GM20000 (cell line): Measurements from ENCODE around the gene FXR2.

ENCODE experiments used
- DNase-seq: peaks from one replicate; pipeline ENCODE4 v3.0.0; 2012; ENCODE audit warnings: low spot score
- CTCF ChIP-seq: IDR thresholded peaks from 2 replicates; pipeline ENCODE4 v1.5.1; 2012; ENCODE audit warnings: mild to moderate bottlenecking, control low read depth; ENCODE audit errors: extremely low read depth, missing control alignments

Gene FXR2

GRCh38 chr17:7634384-7634783 is 19.7 kb upstream of the FXR2 start:
- no peak for DNase-seq
- peak; percentile 40 for TF ChIP-seq CTCF

- TF ChIP-seq CTCF, result no peak
- DNase-seq, result no peak
These were observed 18.4 kb upstream of the FXR2 start for GRCh38 chr17:7633093-7633492.

DNA sequence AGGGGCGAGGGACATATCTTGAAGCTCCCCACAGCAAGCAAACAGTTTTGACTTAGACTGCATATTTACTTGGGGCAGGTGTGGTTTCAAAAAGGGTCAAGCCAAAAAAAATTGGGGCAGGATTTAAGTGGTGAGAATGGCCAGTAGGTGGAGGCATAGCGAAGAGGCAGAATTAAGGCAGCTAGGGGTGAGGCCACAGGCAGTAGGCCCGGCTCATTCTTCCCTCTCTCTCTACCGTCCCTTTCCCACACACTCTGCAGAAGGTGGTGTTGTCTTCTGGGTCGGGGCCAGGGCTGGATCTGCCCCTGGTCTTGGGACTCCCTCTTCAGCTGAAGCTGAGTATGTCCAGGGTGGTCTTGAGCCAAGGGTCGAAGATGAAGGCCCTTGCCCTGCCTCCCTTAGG is 17.8 kb upstream of the FXR2 start:
- peak; percentile 75 for DNase-seq

GRCh38 chr17:7631398-7632380 is 17.0 kb upstream of the FXR2 start:
- no peak for TF ChIP-seq CTCF
- no peak for DNase-seq

More for the DNA sequence above, 17.8 kb upstream of the FXR2 start:
- TF ChIP-seq CTCF, result peak; percentile 25

GRCh38 chr17:7629939-7630571 is 15.4 kb upstream of the FXR2 start, which contains the start of gene SHBG:
Gene SHBG (plus strand): TSS chr17:7630135. CDS start chr17:7630173, 38 bp downstream.
- no peak for DNase-seq
- no peak for TF ChIP-seq CTCF

- DNase-seq, result peak; percentile 96
- TF ChIP-seq CTCF, result no peak
These were observed 12.8 kb upstream of the FXR2 start, which contains the start of gene SAT2 for GRCh38 chr17:7627250-7628121. Gene SAT2 (minus strand): TSS chr17:7627821. CDS start chr17:7627635, 186 bp downstream.
